GM19025 (cell line): ENCODE results near the gene PRR19.
"Not testable (repeated sequence)": the region's sequence is repeated elsewhere in the genome, so short reads cannot be mapped to it uniquely, and the experiment has no call there.

ENCODE experiments used
- ATAC-seq: cut with Tn5 transposase; IDR thresholded peaks from one replicate; pipeline ENCODE4 v1.9.1; 2021; ENCODE audit warnings: mild to moderate bottlenecking, low read depth, moderate library complexity; ENCODE audit not compliant: unreplicated experiment

PRR19 gene, protein sequence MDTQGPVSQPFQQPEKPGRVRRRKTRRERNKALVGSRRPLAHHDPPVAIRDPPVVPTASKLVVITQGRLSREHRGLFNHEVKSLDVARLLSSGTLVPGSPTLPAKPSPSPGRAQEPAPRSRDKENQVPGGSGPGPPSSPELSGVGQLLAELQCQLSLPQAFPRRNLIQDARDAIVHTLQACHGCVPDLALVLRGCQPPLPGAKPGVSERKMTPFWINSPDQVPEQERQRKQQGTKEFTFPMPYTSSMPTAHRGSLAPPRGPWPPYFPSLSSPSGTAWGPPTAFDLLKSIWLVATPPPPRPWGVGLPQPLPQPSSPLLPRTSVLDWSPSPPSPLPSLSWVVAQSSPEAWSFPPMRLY

DNA sequence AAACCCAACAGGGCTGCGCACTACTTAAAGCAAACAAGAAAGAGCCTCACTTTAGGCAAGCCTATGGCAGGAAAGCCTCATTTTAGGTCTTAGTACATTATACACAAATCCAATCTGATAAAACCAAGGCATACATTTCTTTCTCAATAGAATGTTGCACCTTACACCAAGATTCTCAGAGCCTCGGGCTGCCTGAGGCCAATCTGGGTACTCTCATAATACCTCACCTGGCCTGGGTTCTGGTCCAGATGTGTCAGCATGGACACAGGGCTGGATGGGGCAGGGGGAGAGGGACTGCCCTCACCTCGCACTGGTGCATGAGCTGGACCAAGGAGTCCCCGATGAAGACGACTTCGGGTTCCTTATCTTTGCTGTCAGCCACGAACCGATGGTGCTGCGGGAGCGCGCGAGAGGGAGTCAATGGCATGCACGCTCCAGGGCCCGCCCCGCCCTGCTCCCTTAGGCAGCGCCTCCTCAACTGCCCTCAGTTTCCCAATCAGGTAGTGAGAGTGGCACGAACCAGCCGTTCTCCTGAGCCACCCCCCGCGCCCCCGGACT, at the start of gene PRR19:
TSS of gene PRR19 (plus strand) at position 487 of the 558 bp plus-strand sequence. CDS start 7,453 bp downstream, outside the sequence.
- no peak for ATAC-seq

DNA sequence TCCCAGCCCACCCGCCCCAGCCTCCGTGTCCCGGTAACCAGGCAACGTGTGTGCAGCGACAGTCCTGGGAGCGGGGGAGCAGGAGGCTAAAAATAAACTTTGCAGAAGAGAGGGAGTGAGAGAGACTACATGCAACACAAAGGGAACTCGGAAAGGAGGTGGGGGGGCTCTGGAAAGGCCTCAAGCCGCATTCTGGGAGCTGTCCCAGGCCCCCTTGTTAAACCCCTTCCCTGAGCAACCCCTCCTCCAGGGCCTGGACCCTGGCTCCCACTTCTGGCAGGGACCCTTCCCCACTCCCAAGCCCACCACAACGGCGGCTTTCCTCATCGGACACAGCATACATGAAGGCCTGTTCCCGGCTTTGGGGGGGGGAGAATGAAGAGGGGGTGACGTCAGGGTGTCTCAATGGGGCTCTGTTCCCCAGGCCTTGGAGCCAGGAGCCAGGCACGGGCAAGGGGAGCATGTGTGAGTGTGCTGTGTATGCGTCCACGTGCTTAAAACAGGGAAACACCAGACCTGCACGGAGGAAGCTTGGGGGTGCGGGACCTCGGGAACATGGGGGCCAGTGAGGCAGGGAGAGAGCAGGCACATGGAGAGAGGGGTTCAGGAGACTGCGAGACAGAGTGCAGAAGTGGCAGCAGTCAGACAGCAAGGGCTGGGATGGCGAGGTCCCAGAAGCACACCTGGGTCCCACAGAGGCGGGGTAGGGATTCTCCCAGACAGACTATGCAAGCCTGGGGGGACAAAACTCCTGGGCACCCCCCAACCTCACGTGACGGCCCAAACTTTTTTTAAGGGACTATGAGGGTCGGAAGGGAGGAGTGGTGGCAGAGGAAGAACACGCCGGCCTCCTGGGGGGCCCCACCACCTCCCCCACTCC, 49.3 kb upstream of the PRR19 start:
- no peak for ATAC-seq

DNA sequence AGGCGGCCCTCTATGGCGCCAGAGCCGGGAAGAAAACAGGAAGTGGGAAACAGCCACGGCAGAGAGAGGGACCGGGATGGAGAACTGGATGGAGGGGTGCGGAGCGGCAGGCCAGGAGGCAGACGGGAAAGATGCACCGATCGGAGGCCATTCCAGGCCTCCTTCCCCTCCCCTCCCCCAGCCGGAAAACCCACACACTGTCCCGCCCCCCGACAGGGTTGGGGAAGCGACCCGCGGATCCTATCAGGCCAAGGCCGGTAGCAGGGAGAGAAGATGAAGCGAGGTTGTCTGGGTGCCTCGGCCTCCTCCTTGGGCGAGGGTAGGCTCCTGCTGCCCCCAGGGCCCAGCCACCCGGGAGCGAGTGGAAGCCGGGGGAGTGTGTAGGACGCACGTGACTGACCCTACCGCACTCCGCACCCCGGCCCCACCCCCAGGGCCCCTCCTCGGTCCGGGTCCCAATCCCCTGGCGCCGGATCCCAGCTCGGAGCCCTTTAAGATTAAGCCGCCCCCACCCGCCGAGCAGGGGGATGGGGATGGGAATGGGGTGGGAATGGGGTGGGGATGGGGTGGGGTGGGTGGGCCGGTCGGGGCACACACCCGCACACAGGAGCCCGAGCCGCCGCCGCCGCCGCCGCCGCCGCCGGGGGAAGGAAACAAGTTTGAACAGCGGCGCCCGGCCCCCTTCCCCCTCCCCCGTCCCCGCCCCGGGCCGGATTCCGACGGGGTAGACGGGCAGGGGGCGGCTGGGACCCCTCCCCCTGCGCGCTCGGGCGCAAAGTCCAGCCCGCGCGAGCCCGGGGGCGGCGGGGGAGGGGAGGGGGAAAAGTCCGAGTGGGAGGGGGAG, 48.5 kb upstream of the PRR19 start:
- ATAC-seq: no peak

DNA sequence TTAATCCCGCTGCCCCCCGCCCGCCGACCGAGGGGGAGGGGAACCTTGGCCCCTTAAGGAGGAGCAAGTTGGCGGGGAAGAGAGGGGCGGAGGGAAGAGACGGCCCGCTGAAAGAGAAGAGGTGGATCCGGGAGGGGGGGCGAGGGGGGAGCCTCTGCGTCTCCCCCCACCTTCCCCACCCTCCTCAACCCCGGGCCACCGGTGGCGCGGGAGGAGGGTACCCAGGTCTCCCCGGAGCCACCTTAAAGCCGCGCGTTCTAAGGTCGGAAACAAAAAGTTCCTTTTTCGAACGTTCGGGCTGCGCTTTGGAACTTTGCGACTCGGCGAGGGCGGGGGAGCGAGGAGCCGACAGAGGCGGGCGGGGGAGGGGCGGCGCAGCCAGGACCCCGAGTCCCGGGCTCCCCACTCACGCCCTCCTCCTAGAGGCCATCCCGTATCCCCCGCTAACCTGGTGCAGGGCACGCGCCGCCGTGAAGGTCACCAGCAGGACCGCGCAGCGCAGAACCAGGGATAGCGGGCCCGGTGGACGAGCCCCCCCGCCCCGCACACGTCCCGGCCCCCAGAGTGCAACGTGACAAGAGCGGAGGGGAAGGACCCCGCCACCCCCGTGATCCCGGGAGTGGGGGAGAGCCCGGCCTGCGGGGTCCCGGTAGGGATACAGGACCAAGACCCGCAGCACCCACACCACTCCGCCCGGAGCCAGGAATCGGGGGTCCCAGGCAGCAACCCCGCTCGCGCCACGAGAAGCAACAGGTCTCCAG, 47.7 kb upstream of the PRR19 start:
- no peak for ATAC-seq

DNA sequence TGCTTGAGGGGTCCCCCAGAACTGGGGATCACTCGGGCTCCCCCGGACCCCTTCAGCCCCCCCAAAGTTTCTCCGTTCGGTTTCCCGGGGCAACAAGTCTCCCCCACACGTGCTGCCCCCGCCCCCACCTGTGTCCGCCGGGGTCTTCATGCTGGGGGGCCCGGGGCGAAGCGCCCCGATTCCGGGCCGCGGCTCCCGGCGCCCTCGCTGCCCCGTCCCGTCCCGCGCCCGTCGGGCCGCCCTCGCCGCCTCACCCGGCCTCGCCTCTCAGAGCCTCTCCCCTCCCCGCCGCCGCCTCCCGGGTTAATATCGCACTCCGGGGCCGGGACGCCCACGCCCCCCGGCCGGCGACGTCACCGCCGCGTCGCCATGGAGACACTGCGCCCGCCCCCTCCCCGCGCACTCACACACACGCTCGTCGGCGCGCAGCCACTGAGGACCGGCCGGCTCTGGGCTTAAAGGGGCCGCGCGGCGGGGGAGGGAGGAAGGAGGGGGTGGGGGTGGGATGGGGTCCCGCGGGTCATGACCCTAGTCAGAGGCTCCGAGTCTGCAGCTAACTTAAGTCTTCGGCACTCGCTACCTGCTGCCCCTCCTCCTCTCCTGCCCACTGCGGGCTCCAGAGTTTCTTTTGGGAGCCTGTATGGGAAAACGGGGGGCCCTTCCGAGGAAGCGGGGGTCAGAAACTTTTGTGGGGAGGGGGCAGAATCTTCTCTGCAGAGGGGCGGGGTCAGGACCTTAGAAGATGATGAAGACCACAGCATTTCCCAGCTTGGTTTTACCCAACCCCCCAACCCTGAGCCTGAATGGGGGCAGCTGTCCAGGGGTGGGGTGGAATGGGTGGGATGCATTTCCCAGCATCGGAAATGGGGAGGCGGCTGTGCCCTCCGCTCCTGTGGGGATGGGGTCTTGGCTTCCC, 46.8 kb upstream of the PRR19 start, which contains the start of gene ERF:
TSS of gene ERF (minus strand) at position 279 of the 916 bp plus-strand sequence. CDS start at position 150, 129 bp downstream.
- ATAC-seq: peak; percentile 65

DNA sequence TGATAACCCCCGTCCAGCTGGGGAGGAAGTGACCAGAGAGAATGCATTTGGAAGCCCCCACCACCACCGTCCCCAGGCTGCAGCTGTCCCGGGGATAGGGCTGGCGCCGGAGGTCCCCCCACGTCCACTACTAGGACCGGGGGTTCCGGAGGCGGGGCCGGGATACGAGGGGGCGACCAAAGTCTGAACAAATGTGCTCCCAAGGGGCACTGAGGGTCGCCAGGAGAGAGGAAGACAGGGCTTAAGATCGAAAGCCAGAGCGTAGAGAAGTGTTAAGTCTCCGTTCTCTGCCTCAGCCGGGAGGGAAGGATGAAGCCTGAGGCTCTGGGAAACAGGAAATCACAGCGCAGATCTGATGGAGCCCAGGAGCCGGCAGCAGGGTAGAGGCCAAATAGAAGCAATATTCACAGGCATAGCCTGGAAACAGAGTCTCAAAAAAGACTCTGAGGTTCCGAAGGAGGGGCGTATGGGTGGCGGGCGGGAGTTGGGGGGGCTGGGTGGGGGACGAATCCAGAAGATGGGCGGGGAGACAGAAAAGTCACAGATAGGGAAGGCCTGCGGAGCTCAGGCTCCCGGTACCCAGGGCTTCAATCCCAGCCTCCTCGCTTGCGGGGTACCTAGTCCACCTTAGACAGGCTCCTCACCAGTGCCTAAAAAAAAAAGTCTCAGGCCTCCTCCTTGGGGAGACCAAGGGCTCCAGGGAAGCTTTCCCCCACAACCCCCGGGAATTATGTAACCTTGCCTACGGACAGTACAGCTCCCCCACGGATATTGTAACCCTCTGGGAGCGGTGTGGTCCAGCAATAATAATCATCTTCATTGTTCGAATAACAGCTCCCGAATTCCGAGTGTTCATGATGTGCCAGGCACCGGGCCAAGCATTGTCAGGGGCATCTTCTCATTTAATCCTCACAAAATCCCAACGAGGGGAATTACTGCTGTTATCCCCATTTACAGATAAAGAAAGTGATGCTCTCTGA, 45.9 kb upstream of the PRR19 start:
- ATAC-seq: no peak

DNA sequence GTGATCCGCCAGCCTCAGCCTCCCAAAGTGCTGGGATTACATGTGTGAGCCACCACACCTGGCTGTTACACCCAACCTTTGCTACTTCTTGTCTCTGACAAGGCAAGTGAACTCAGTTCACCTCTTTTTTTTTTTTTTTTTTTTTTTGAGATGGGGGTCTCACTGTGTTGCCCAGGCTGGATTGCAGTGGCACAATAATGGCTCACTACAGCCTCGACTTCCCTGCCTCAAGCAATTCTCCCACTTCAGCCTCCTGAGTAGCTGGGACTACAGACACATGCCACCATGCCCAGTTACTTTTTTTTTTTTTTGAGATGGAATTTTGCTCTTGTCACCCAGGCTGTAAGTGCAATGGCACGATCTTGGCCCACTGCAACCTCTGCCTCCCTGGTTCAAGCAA, 44.1 kb upstream of the PRR19 start:
- not testable (repeated sequence) for ATAC-seq

DNA sequence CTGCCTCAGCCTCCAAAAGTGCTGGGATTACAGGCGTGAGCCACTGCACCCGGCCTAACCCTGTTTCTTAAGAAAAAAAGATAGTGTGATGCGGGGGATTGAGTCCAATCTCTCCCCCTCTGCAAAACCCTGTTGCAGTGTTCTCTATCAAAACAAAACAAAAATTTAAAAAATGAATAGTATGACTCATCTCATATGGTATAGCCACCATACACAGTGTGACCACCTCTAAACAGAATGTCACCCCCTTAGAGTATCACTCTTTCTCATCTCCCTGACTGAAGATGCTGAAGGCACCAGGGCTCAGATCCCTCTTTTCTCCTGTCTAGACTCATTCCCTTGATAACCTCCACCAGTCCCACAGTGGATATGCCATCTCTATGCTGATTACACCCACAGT, 40.2 kb upstream of the PRR19 start:
- no peak for ATAC-seq

DNA sequence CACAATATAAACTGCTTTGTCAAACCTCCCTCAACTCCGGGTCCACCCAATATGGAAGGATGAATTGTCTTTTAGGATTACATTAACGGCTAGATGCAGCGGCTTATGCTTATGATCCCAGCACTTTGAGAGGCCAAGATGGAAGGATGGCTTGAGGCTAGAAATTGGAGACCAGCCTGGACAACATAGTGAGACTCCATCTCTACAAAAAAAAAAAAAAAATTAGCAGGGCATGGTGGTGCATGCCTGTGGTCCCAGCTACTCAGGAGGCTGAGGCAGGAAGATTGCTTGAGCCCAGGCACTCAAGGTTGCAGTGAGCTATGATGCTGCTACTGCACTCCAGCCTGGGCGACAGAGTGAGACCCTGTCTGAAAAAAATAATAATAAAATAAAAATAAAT, 35.8 kb upstream of the PRR19 start:
- ATAC-seq: not testable (repeated sequence)

DNA sequence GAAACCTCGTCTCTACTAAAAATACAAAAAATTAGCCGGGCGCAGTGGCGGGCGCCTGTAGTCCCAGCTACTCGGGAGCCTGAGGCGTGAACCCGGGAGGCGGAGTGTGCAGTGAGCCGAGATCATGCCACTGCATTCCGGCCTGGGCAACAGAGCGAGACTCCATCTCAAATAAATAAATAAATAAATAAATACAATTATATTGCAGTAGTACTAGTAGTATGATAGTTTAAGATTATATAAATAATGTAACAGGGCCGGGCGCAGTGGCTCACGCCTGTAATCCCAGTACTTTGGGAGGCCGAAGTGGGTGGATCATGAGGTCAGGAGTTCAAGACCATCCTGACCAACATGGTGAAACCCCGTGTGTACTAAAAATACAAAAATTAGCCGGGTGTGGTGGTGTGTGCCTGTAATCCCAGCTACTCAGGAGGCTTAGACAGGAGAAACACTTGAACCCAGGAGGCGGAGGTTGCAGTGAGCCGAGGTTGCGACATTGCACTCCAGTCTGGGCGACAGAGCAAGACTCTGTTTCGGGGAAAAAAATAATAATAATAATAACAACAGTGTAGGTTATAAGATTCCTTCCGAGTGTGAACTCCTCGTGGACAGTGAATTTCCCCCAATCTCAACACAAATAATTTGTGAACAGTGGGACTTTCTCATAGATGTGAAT, 34.9 kb upstream of the PRR19 start:
- ATAC-seq: not testable (repeated sequence)

DNA sequence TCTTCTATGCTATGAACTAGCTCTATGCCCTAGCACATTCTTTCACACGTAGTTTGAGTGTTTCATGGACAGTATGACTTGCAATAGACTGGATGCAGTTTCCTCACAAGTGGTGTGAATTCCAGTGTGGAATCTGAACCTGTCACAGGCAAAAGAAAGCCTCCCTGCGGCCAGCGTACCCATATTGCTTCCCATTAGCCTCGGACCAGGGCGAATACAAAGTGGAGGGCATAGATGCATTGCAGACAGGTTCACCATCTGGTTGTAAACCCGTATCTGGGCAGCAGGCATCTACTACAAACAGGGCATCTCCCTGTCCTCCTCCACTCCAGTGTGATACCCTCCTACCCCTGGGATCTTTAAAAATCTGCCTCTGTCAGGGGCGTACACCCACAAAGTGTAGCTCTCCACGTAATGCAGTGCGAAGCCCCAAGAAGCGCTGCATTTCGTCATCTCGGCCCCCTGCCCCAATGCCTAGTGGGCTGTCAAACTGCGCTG, 34.2 kb upstream of the PRR19 start:
- no peak for ATAC-seq

DNA sequence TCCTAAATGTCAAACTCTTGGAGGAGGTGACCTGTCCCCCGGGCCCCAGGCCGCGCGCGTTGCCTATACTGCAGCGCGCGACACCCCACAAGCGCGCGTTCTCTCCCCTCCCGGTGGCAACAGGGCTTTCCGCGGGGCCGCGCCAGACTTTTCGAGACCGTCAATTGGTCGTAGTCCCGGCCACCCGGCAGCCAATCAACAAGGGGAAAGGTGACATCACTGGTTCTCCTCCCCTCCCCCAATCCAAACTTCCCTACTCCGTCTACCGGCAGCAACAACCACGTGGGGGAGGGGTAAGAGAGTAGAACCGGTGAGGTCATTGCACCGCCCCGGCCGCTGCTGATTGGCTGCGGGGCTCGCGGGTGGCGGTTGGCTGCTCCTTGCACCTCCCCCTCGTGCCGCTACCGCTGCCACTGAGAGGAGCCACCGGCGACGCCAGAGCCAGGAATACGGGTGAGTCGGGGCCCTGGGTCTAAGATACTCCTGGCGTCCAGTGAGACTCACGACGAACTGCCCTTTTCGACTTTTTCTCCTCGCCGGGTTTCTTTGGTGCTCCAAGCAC, 33.7 kb upstream of the PRR19 start:
- ATAC-seq: peak; percentile 52

DNA sequence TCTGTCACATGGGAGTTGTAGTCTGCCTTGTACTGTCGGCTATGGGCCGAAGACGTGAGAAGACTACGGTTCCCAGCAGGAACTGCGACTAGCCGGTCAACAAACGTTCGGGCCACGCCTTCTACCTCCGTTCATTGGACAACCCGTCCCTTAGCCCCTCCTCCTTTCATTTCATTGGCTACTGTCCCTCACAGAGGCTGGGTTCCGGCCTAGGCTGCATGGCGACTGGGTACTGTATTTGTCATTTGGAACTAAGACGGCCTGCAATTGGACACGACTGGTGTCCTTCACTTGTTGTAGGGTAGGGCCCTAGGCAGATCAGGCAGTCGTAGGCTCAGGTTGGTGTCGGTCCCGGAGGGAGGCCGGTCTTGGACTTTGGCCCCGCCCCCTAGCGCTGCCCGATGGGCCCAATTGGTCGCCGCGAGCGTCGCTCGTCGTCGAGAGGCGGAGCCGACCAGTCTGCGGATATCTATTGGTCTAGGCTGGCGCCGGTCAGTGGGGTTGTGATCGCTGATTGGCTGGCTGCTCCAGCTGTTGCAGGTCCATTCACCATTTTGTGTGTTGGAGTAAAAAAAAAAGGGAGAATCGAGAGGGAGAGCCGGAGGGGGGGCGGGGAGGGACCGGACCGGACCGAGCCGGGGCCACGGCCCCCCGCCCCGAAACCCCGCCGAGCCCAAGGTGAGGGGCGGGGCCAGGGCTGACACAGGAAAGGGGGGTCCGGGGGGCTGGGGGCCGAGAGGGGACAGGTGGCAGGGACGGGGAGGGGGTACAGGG, 33.0 kb upstream of the PRR19 start, which contains the start of gene CIC:
TSS of gene CIC (plus strand) at position 549 of the 774 bp plus-strand sequence. CDS start 2,532 bp downstream, outside the sequence.
- ATAC-seq: peak; percentile 78

DNA sequence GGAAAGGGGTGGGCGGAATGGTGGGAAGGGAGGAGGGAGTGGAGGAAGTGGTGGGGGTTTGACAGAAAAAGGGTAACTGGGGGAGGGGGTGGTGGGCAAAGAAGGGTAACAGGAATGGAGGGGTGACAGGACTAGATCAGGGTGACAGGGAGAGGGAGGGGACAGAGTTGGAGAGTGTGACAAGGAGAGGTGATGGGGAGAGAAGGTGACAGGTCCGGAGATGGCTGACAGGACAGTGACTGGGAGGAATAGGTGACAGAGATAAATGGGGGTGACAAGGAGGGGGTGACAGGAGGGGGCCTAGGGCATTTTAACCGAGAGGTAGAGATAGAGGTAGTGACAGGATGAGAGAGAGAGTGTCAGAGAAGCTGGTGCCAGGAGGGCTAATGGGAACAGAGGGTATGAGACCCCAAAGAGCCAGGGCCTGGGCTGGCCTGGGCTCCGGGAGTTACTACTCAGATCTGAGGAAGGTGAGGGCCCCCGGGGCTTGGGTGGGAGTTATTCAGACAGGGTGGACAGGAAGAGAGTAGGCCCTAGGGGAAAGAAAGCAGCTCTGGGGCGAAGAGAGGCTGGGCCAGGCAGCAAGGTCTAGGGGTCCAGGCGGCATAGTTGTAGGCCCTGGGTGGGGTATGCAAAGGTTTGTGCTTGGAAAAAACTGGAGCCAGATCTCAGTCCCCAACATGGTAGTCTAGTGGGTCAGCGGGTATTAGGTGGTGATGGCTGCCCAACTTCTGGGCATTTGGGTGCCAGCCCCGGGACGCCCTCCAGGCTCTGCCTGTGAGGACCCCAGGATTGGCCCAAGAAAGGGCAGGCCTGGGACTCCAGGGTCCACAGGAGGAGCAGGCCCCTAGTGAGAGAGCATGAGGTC, 32.2 kb upstream of the PRR19 start:
- no peak for ATAC-seq
